Right forelimb (tissue), 1 donor: Measurements from ENCODE around the gene DPYSL3.
"Not testable (repeated sequence)": the region's sequence is repeated elsewhere in the genome, so short reads cannot be mapped to it uniquely, and the experiment has no call there.

ENCODE experiments used
- DNase-seq: peaks from one replicate; pipeline ENCODE4 v3.0.0-alpha.2; 2018

DPYSL3 gene

GRCh38 chr5:147400126-147400809 is 109.6 kb downstream of the DPYSL3 start:
- DNase-seq: no peak

GRCh38 chr5:147398860-147399259 is 111.0 kb downstream of the DPYSL3 start:
- DNase-seq: no peak

GRCh38 chr5:147397616-147398015 is 112.3 kb downstream of the DPYSL3 start:
- no peak for DNase-seq

GRCh38 chr5:147396070-147396823 is 113.6 kb downstream of the DPYSL3 start:
- DNase-seq: no peak

GRCh38 chr5:147393874-147394672 is 115.8 kb downstream of the DPYSL3 start:
- no peak for DNase-seq

- no peak for DNase-seq
Observed at GRCh38 chr5:147391781-147392180, 118.1 kb downstream of the DPYSL3 start.

- no peak for DNase-seq
Observed at GRCh38 chr5:147390654-147391225, 119.1 kb downstream of the DPYSL3 start.

- no peak for DNase-seq
Observed at GRCh38 chr5:147388184-147389108, 121.4 kb downstream of the DPYSL3 start.

GRCh38 chr5:147387109-147387508 is 122.8 kb downstream of the DPYSL3 start:
- DNase-seq: no peak

GRCh38 chr5:147384346-147385193 is 125.3 kb downstream of the DPYSL3 start:
- no peak for DNase-seq

GRCh38 chr5:147382776-147383175 is 127.1 kb downstream of the DPYSL3 start:
- no peak for DNase-seq

GRCh38 chr5:147381555-147381954 is 128.3 kb downstream of the DPYSL3 start:
- DNase-seq: no peak

- no peak for DNase-seq
Observed at GRCh38 chr5:147377682-147378081, 132.2 kb downstream of the DPYSL3 start.

GRCh38 chr5:147375151-147375550 is 134.7 kb downstream of the DPYSL3 start:
- no peak for DNase-seq

- no peak for DNase-seq
Observed at GRCh38 chr5:147373328-147373727, 136.5 kb downstream of the DPYSL3 start.

GRCh38 chr5:147372191-147372590 is 137.7 kb downstream of the DPYSL3 start:
- no peak for DNase-seq

- DNase-seq: no peak
Observed at GRCh38 chr5:147371290-147371689, 138.6 kb downstream of the DPYSL3 start.

- DNase-seq: no peak
Observed at GRCh38 chr5:147369742-147370374, 140.0 kb downstream of the DPYSL3 start.

GRCh38 chr5:147367381-147367780 is 142.5 kb downstream of the DPYSL3 start:
- not testable (repeated sequence) for DNase-seq

- DNase-seq: no peak
Observed at GRCh38 chr5:147361441-147362175, 148.3 kb downstream of the DPYSL3 start.
